Glomerular endothelial cell (primary cell): ENCODE data around the gene AHSP. TPM values are rescaled to one million over a fixed set of nuclear protein-coding genes. Genes with fewer than 3 reads are reported as not detected.

Experiments used
- total RNA-seq: library from RNA; depleted of rRNA; stranded (reverse); fragments of >200 nt; gene quantifications from 2 replicates; pipeline ENCODE4 v1.2.3, GENCODE V29; 2015

The AHSP gene
- total RNA-seq, 1 donor from 2014 or later = not detected

Other genes with a start within 250 kb of the AHSP start
- 0.23 and 0.63 TPM in 2 replicates for gene ITGAX, start 172.7 kb upstream of the AHSP start, total RNA-seq
- gene ITGAD, start 134.6 kb upstream of the AHSP start, total RNA-seq = not detected in 2 replicates
- gene COX6A2, start 99.5 kb upstream of the AHSP start, total RNA-seq = not detected in 2 replicates
- 0.05 and 1.7 TPM in 2 replicates for gene ZNF843, start 85.1 kb upstream of the AHSP start, total RNA-seq
- gene ARMC5, start 68.4 kb upstream of the AHSP start, total RNA-seq = 20.1 and 21.4 TPM in 2 replicates
- 136 and 143 TPM in 2 replicates for gene TGFB1I1, start 55.7 kb upstream of the AHSP start, total RNA-seq
- gene SLC5A2, start 44.8 kb upstream of the AHSP start, total RNA-seq = not detected in 2 replicates
- gene RUSF1, start 19.5 kb upstream of the AHSP start, total RNA-seq = 38.2 and 62.0 TPM in 2 replicates